SK-N-SH treated with all-trans-retinoic acid at 6 μM for 48 hours (cell line): ENCODE results near the gene TNK1.

ENCODE experiments used
- ATAC-seq: fragments of 200-7000 bp; cut with Tn5 transposase; 3 replicates; pipeline ENCODE4 v1.9.1; 2020; ENCODE audit warnings: mild to moderate bottlenecking, moderate library complexity
- ARNTL ChIP-seq: fragments of 450-650 bp; formaldehyde crosslinking; IDR thresholded peaks from 2 replicates; pipeline ENCODE4 v1.5.0; 2020; ENCODE audit warnings: low read depth, mild to moderate bottlenecking, moderate library complexity, borderline replicate concordance
- BACH2 ChIP-seq: fragments of 250-450 bp; sonication (Bioruptor Pico); IDR thresholded peaks from 2 replicates; pipeline ENCODE4 v1.9.0; 2021; ENCODE audit warnings: mild to moderate bottlenecking, borderline replicate concordance
- CREB5 ChIP-seq: fragments of 250-450 bp; sonication (Bioruptor Pico); IDR thresholded peaks from 2 replicates; pipeline ENCODE4 v1.5.1; 2020; ENCODE audit warnings: low read depth, mild to moderate bottlenecking, moderate library complexity
- CSDC2 ChIP-seq: fragments of 250-450 bp; sonication (Bioruptor Pico); IDR thresholded peaks from 2 replicates; pipeline ENCODE4 v1.5.0; 2020; ENCODE audit warnings: mild to moderate bottlenecking, moderate library complexity
- CSRNP3 ChIP-seq: fragments of 250-450 bp; sonication (Bioruptor Pico); IDR thresholded peaks from 2 replicates; pipeline ENCODE4 v1.5.1; 2021; ENCODE audit warnings: mild to moderate bottlenecking, moderate library complexity
- OSR1 ChIP-seq: fragments of 250-450 bp; sonication (Bioruptor Pico); IDR thresholded peaks from 2 replicates; pipeline ENCODE4 v1.8.0; 2022; ENCODE audit warnings: moderate library complexity, mild to moderate bottlenecking, inconsistent platforms
- PATZ1 ChIP-seq: fragments of 250-450 bp; sonication (Bioruptor Pico); IDR thresholded peaks from 2 replicates; pipeline ENCODE4 v1.8.0; 2020; ENCODE audit warnings: mild to moderate bottlenecking, moderate library complexity, borderline replicate concordance
- POU6F1 ChIP-seq: fragments of 250-450 bp; sonication (Bioruptor Pico); IDR thresholded peaks from 2 replicates; pipeline ENCODE4 v1.8.0; 2021; ENCODE audit warnings: low read depth, mild to moderate bottlenecking, moderate library complexity, borderline replicate concordance
- PPARA ChIP-seq: fragments of 250-450 bp; sonication (Bioruptor Pico); IDR thresholded peaks from 2 replicates; pipeline ENCODE4 v1.5.0; 2020; ENCODE audit warnings: mild to moderate bottlenecking, borderline replicate concordance
- RARB ChIP-seq: fragments of 250-450 bp; sonication (Bioruptor Pico); IDR thresholded peaks from 2 replicates; pipeline ENCODE4 v1.8.0; 2021; ENCODE audit warnings: mild to moderate bottlenecking, moderate library complexity
- TOX ChIP-seq: fragments of 250-450 bp; sonication (Bioruptor Pico); IDR thresholded peaks from 2 replicates; pipeline ENCODE4 v1.8.0; 2021; ENCODE audit warnings: mild to moderate bottlenecking, moderate library complexity, borderline replicate concordance
- TSHZ2 ChIP-seq: fragments of 250-450 bp; sonication (Bioruptor Pico); IDR thresholded peaks from 2 replicates; pipeline ENCODE4 v1.5.0; 2020; ENCODE audit warnings: mild to moderate bottlenecking, moderate library complexity
- ZC3H10 ChIP-seq: fragments of 250-450 bp; sonication (Bioruptor Pico); IDR thresholded peaks from 2 replicates; pipeline ENCODE4 v1.5.1; 2021; ENCODE audit warnings: mild to moderate bottlenecking, moderate library complexity
- ZFP3 ChIP-seq: fragments of 250-450 bp; sonication (Bioruptor Pico); IDR thresholded peaks from 2 replicates; pipeline ENCODE4 v1.5.0; 2020; ENCODE audit warnings: mild to moderate bottlenecking, moderate library complexity
- ZFP30 ChIP-seq: fragments of 450-650 bp; formaldehyde crosslinking; IDR thresholded peaks from 2 replicates; pipeline ENCODE4 v1.5.0; 2022; ENCODE audit warnings: mild to moderate bottlenecking, moderate library complexity
- ZNF565 ChIP-seq: fragments of 450-650 bp; formaldehyde crosslinking; conservative IDR thresholded peaks from 2 replicates; pipeline ENCODE4 v1.5.0; 2020; ENCODE audit warnings: low read depth, mild to moderate bottlenecking, moderate library complexity
- ZNF70 ChIP-seq: fragments of 450-650 bp; formaldehyde crosslinking; IDR thresholded peaks from 2 replicates; pipeline ENCODE4 v1.5.0; 2020; ENCODE audit warnings: mild to moderate bottlenecking, moderate library complexity
- ZNF8 ChIP-seq: fragments of 450-650 bp; formaldehyde crosslinking; IDR thresholded peaks from 2 replicates; pipeline ENCODE4 v1.5.0; 2020; ENCODE audit warnings: mild to moderate bottlenecking, moderate library complexity

The TNK1 gene

GRCh38 chr17:7417056-7417655 is 36.3 kb downstream of the TNK1 start (continued):
- TF ChIP-seq PATZ1 (no peak), RARB (CRISPR knock-in tag) (no peak), ZFP30 (CRISPR knock-in tag) (no peak), BACH2 (no peak), POU6F1 (CRISPR knock-in tag) (no peak), ZNF70 (CRISPR knock-in tag) (no peak), CSDC2 (CRISPR knock-in tag) (no peak), ZNF8 (no peak), ZC3H10 (CRISPR knock-in tag) (no peak), PPARA (CRISPR knock-in tag) (no peak)

- TF ChIP-seq TSHZ2 = no peak
- no peak for TF ChIP-seq ZNF8
- ATAC-seq = no peak
Measured at GRCh38 chr17:7418472-7419152, 37.7 kb downstream of the TNK1 start.

GRCh38 chr17:7419819-7420610 is 39.1 kb downstream of the TNK1 start, which contains the start of gene SPEM1:
Gene SPEM1 (plus strand): TSS chr17:7420324. CDS start chr17:7420385, 61 bp downstream.
- TF ChIP-seq ARNTL (CRISPR knock-in tag) (no peak), ZFP3 (CRISPR knock-in tag) (no peak), CSDC2 (CRISPR knock-in tag) (no peak), OSR1 (CRISPR knock-in tag) (no peak), PPARA (CRISPR knock-in tag) (no peak), CSRNP3 (no peak)
- peak; percentile 15 for ATAC-seq

GRCh38 chr17:7421186-7421585 is 40.3 kb downstream of the TNK1 start:
- ATAC-seq = no peak
- no peak for TF ChIP-seq PPARA (CRISPR knock-in tag)
- no peak for TF ChIP-seq ZNF8
- no peak for TF ChIP-seq RARB (CRISPR knock-in tag)
- no peak for TF ChIP-seq ZFP30 (CRISPR knock-in tag)
- no peak for TF ChIP-seq ZNF70 (CRISPR knock-in tag)
- TF ChIP-seq POU6F1 (CRISPR knock-in tag) = no peak
- TF ChIP-seq TOX = no peak
- no peak for TF ChIP-seq CSRNP3
- no peak for TF ChIP-seq ZNF565 (CRISPR knock-in tag)
- no peak for TF ChIP-seq CREB5
- no peak for TF ChIP-seq ZFP3 (CRISPR knock-in tag)
